HCT116 (cell line): ENCODE results near the gene ZNF283.

ENCODE experiments used
- CTCF ChIP-seq, 3 experiments: fragments of 200-600 bp in 1 of 3; sonication (generic) in 1 of 3; IDR thresholded peaks in 2 of 3; conservative IDR thresholded peaks in 1 of 3; 2 replicates each; pipeline ENCODE4 v1.5.1; 2012 to 2017; ENCODE audit warnings: low read depth in 2 of 3, low read length in 2 of 3, antibody characterized with exemption in 1 of 3, borderline replicate concordance in 1 of 3, control low read depth in 1 of 3, mild to moderate bottlenecking in 1 of 3, mixed read lengths in 1 of 3, mixed run types in 1 of 3, moderate library complexity in 1 of 3; ENCODE audit not compliant: insufficient read depth in 1 of 3
- EGR1 ChIP-seq: IDR thresholded peaks from 2 replicates; pipeline ENCODE4 v1.6.1; 2012; ENCODE audit warnings: low read depth
- POLR2A ChIP-seq: IDR thresholded peaks from 2 replicates; pipeline ENCODE4 v1.7.0; 2011; ENCODE audit warnings: borderline replicate concordance; ENCODE audit not compliant: insufficient read depth, insufficient read length; ENCODE audit errors: extremely low read depth
- POLR2AphosphoS5 ChIP-seq: IDR thresholded peaks from 2 replicates; pipeline ENCODE4 v1.6.1; 2011; ENCODE audit warnings: mild to moderate bottlenecking, low read depth, low read length, moderate library complexity
- RAD21 ChIP-seq: IDR thresholded peaks from 2 replicates; pipeline ENCODE4 v1.6.1; 2012; ENCODE audit warnings: low read depth, mild to moderate bottlenecking
- SIN3A ChIP-seq: IDR thresholded peaks from 2 replicates; pipeline ENCODE4 v1.6.1; 2012; ENCODE audit warnings: low read depth
- ZFX ChIP-seq: fragments of 450-650 bp; IDR thresholded peaks from 2 replicates; pipeline ENCODE4 v1.6.1; 2017

- no peak for TF ChIP-seq ZFX
- no peak for TF ChIP-seq CTCF (IDR thresholded peaks at IDR 0.05 in 2 of 3, conservative IDR thresholded peaks at IDR 0.05 in 1 of 3; ENCODE audit: borderline replicate concordance in 1 of 3, insufficient read depth in 1 of 3, low read depth in 2 of 3, low read length in 2 of 3)
- no peak for TF ChIP-seq POLR2A
- no peak for TF ChIP-seq RAD21
- TF ChIP-seq EGR1 = no peak
- TF ChIP-seq SIN3A = no peak
- no peak for TF ChIP-seq POLR2AphosphoS5
Measured at GRCh38 chr19:43812688-43813087, 14.4 kb upstream of the ZNF283 start.
